HFF-Myc (cell line): ENCODE data around the gene DNAAF5.
"Not testable (repeated sequence)": the region's sequence is repeated elsewhere in the genome, so short reads cannot be mapped to it uniquely, and the experiment has no call there.

ENCODE experiments used
- DNase-seq: peaks from one replicate; pipeline ENCODE4 v3.0.0-alpha.2; 2011; ENCODE audit warnings: low read depth; ENCODE audit errors: extremely low read depth
- H3K4me3 ChIP-seq: replicated peaks from 2 replicates; pipeline ENCODE4 v1.5.1; 2011; ENCODE audit warnings: low read depth, mild to moderate bottlenecking, control low read depth, low read length
- CTCF ChIP-seq: IDR thresholded peaks from 2 replicates; pipeline ENCODE4 v1.5.1; 2012; ENCODE audit warnings: mild to moderate bottlenecking, low read depth, low read length, control low read depth; ENCODE audit errors: missing control alignments

The DNAAF5 gene

GRCh38 chr7:798921-799470 lies 72.5 kb downstream of the DNAAF5 start:
- no peak for TF ChIP-seq CTCF
- DNase-seq: no peak
- no peak overlapping the region for H3K4me3 ChIP-seq

GRCh38 chr7:800692-801091 lies 74.2 kb downstream of the DNAAF5 start:
- no peak for TF ChIP-seq CTCF
- H3K4me3 ChIP-seq: no peak overlapping the region
- no peak for DNase-seq

GRCh38 chr7:801351-801750 lies 74.9 kb downstream of the DNAAF5 start:
- not testable (repeated sequence) for H3K4me3 ChIP-seq, DNase-seq

GRCh38 chr7:801940-802381 lies 75.5 kb downstream of the DNAAF5 start:
- TF ChIP-seq CTCF: no peak
- no peak overlapping the region for H3K4me3 ChIP-seq
- DNase-seq: no peak

- no peak overlapping the region for H3K4me3 ChIP-seq
- DNase-seq: no peak
- no peak for TF ChIP-seq CTCF
Measured at GRCh38 chr7:802500-803242, 76.2 kb downstream of the DNAAF5 start.

GRCh38 chr7:803243-803635 lies 76.7 kb downstream of the DNAAF5 start:
- TF ChIP-seq CTCF: no peak
- DNase-seq: no peak
- no peak overlapping the region for H3K4me3 ChIP-seq

GRCh38 chr7:803796-804195 lies 77.3 kb downstream of the DNAAF5 start:
- not testable (repeated sequence) for H3K4me3 ChIP-seq, DNase-seq

GRCh38 chr7:805261-805660 lies 78.8 kb downstream of the DNAAF5 start:
- no peak overlapping the region for H3K4me3 ChIP-seq
- TF ChIP-seq CTCF: no peak
- DNase-seq: no peak
